ENCODE data around the gene HAUS7. TPM values are rescaled to one million over a fixed set of nuclear protein-coding genes. Genes with fewer than 3 reads are reported as not detected.

HAUS7 gene
- polyA plus RNA-seq, 1 donor (not counting 4 experiments of a cell fraction or from before 2014, with no cell fraction given), result 13.8 TPM

GRCh38 chrX:153421856-153422255 lies 48.5 kb downstream of the HAUS7 start:
- Histone ChIP-seq H3K36me3 (ENCODE audit: control insufficient read depth in 2 of 2, extremely low read depth in 1 of 2, insufficient read depth in 2 of 2, low read length in 2 of 2) (no peaks in the 10 kb centered on the region), H4K20me1 (ENCODE audit: control insufficient read depth, extremely low read depth, insufficient read depth, low read length) (no peaks in the 10 kb centered on the region), H3K4me3 (ENCODE audit: control insufficient read depth in 2 of 3, extremely low read depth in 1 of 3, insufficient read depth in 2 of 3, low read depth in 1 of 3, low read length in 3 of 3) (no peak overlapping the region), H3K9me3 (ENCODE audit: control insufficient read depth, low read depth, low read length) (peaks cover 2% of the 10 kb centered on the region), H3K27ac (ENCODE audit: control insufficient read depth, insufficient read depth, low read length) (no peak overlapping the region), H3K27me3 (ENCODE audit: control insufficient read depth, extremely low read depth, insufficient read depth, low read length) (no peaks in the 10 kb centered on the region), H3K4me2 (ENCODE audit: control insufficient read depth, extremely low read depth, insufficient read depth, low read depth, low read length) (no peak overlapping the region), H3K9me1 (ENCODE audit: control insufficient read depth, extremely low read depth, insufficient read depth, low read length) (no peaks in the 10 kb centered on the region), H3K9ac (ENCODE audit: control insufficient read depth, extremely low read depth, insufficient read depth, low read length) (no peak overlapping the region), H3K79me2 (ENCODE audit: control insufficient read depth, insufficient read depth, low read length) (no peaks in the 10 kb centered on the region), H2AFZ (ENCODE audit: control insufficient read depth, low read length) (no peak overlapping the region), H3K4me1 (ENCODE audit: control insufficient read depth, extremely low read depth, insufficient read depth, low read length) (no peaks in the 10 kb centered on the region)
- dilution Hi-C loops (cut with MboI; ENCODE audit: extremely low pct_ligation_motif_present, low sequenced_read_pairs), result no loop called here
- TF ChIP-seq EZH2 (IDR thresholded peaks at IDR 0.05; ENCODE audit: low read length), result no peak
- TF ChIP-seq, protein P1, sequence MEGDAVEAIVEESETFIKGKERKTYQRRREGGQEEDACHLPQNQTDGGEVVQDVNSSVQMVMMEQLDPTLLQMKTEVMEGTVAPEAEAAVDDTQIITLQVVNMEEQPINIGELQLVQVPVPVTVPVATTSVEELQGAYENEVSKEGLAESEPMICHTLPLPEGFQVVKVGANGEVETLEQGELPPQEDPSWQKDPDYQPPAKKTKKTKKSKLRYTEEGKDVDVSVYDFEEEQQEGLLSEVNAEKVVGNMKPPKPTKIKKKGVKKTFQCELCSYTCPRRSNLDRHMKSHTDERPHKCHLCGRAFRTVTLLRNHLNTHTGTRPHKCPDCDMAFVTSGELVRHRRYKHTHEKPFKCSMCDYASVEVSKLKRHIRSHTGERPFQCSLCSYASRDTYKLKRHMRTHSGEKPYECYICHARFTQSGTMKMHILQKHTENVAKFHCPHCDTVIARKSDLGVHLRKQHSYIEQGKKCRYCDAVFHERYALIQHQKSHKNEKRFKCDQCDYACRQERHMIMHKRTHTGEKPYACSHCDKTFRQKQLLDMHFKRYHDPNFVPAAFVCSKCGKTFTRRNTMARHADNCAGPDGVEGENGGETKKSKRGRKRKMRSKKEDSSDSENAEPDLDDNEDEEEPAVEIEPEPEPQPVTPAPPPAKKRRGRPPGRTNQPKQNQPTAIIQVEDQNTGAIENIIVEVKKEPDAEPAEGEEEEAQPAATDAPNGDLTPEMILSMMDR (optimal IDR thresholded peaks at IDR 0.05 in 1 of 3, IDR thresholded peaks at IDR 0.05 in 1 of 3, conservative IDR thresholded peaks at IDR 0.05 in 1 of 3; ENCODE audit: extremely low read depth in 1 of 3, insufficient read depth in 2 of 3, low read length in 3 of 3), result no peak
- DNase-seq (ENCODE audit: low read depth, low spot score) (no peak), FAIRE-seq (no peak)

GRCh38 chrX:153420851-153421599 lies 49.4 kb downstream of the HAUS7 start:
- no peak overlapping the region for H3K9ac ChIP-seq (ENCODE audit: control insufficient read depth, extremely low read depth, insufficient read depth, low read length)
- no peak for TF ChIP-seq EZH2 (IDR thresholded peaks at IDR 0.05; ENCODE audit: low read length)
- TF ChIP-seq, protein P1 (optimal IDR thresholded peaks at IDR 0.05 in 1 of 3, IDR thresholded peaks at IDR 0.05 in 1 of 3, conservative IDR thresholded peaks at IDR 0.05 in 1 of 3; ENCODE audit: extremely low read depth in 1 of 3, insufficient read depth in 2 of 3, low read length in 3 of 3), result no peak
- no peaks in the 10 kb centered on the region for H3K79me2 ChIP-seq (ENCODE audit: control insufficient read depth, insufficient read depth, low read length)
- H3K4me1 ChIP-seq (ENCODE audit: control insufficient read depth, extremely low read depth, insufficient read depth, low read length), result no peaks in the 10 kb centered on the region
- dilution Hi-C loops (cut with MboI; ENCODE audit: extremely low pct_ligation_motif_present, low sequenced_read_pairs), result no loop called here
- peaks cover 2% of the 10 kb centered on the region for H3K9me3 ChIP-seq (ENCODE audit: control insufficient read depth, low read depth, low read length)
- DNase-seq (ENCODE audit: low read depth, low spot score) (no peak), FAIRE-seq (no peak)
- H3K27me3 ChIP-seq (ENCODE audit: control insufficient read depth, extremely low read depth, insufficient read depth, low read length), result no peaks in the 10 kb centered on the region
- H3K36me3 ChIP-seq (ENCODE audit: control insufficient read depth in 2 of 2, extremely low read depth in 1 of 2, insufficient read depth in 2 of 2, low read length in 2 of 2), result no peaks in the 10 kb centered on the region
- H2AFZ ChIP-seq (ENCODE audit: control insufficient read depth, low read length), result no peak overlapping the region
- H4K20me1 ChIP-seq (ENCODE audit: control insufficient read depth, extremely low read depth, insufficient read depth, low read length), result no peaks in the 10 kb centered on the region
- no peak overlapping the region for H3K4me2 ChIP-seq (ENCODE audit: control insufficient read depth, extremely low read depth, insufficient read depth, low read depth, low read length)
- no peak overlapping the region for H3K4me3 ChIP-seq (ENCODE audit: control insufficient read depth in 2 of 3, extremely low read depth in 1 of 3, insufficient read depth in 2 of 3, low read depth in 1 of 3, low read length in 3 of 3)
- no peak overlapping the region for H3K27ac ChIP-seq (ENCODE audit: control insufficient read depth, insufficient read depth, low read length)
- no peaks in the 10 kb centered on the region for H3K9me1 ChIP-seq (ENCODE audit: control insufficient read depth, extremely low read depth, insufficient read depth, low read length)

Data from keratinocyte (primary cell).